HG02798 (cell line): Measurements from ENCODE around the gene ZPBP2.

Source experiments
- ATAC-seq: cut with Tn5 transposase; IDR thresholded peaks from one replicate; pipeline ENCODE4 v1.9.1; 2021; ENCODE audit warnings: mild to moderate bottlenecking; ENCODE audit not compliant: unreplicated experiment, poor library complexity

ZPBP2 gene

DNA sequence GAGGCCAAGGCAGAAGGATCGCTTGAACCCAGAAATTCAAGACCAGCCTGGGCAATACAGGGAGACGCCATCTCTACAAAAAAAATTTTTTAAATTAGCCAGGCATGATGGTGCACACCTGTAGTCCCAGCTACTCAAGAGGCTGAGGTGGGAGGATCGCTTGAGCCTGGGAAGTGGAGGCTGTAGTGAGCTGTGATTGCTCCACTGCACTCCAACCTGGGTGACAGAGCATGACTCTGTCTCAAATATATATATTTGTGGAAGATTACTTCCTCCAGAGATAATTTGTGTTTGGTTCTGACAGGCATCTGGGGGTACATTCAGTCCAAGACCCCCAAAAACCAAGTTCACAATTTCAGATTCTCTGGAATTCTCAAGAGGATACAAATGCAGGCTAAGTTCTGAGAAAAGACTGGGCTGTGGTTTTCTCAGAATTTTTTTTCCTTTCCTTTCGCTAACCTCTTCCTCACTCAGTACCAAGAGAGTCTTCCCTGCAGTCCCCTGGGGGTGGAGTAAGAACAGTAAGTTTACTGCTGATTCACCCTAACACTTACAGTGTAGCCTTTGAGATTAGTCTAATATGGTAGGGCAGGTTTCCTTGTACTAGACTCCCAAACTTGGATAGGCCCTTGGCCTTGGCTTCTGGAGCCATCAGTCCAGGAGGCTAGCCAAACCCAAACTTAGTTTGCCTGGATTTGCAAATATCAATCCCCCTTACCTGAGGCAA is 35.3 kb downstream of the ZPBP2 start:
- no peak for ATAC-seq

DNA sequence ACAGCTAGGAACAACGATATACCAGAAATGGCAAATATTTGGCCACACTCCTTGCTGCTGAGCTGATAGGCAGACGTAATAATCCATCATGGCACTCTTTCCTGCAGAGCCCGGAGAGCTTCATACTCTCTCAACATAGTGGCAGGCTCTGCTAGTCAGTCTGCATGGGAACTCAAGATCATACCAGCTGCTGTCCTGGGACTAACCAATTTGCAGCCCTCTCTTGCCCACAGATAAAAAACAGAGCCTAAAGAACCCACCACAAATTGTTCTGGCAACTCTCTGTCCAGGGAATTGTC is 36.9 kb downstream of the ZPBP2 start:
- ATAC-seq, result no peak

DNA sequence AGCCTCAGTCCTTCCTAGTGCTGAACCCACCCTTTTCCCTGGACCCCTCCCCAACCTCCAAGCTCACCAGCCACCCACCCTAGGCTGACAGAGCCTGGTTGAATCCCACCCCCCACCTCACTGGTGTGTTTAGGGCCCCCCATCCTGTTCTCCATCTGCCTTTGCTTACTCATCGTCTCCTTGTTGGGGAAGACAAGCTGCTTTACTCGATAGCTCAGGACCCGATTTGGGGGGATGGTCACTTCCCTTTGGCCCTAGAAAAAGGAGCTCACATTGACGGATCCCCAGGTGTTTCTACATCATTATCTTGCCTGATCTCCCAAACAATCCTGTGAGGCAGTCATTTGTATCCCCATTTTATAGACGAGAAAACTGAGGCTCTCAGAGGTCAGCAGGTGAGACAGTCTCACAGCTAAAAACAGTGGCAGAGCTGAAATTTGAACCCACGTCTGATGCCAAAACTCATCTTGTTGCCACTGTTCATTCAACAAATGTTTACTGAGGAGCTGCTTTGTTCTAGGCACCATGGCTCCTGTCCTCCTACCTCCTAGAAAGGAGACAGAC is 40.9 kb downstream of the ZPBP2 start:
- ATAC-seq, result no peak

DNA sequence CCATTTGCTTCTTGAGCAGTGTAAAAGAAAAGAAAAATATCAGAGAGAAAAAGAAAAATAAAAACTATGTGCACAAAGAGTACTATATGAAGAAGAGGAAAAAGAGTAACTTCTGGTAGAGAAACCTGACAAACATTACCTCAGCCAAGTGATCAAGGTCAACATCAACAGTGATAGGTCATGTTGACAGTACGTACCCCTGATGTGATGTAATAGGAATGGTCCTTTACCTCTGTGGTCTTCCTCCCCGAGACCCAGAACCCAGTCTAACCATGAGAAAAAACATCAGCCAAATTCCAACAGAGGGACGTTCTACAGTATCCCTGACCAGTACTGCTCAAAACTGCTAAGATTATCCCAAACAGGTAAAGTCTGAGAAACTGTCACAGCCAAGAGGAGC is 46.0 kb downstream of the ZPBP2 start:
- no peak for ATAC-seq

DNA sequence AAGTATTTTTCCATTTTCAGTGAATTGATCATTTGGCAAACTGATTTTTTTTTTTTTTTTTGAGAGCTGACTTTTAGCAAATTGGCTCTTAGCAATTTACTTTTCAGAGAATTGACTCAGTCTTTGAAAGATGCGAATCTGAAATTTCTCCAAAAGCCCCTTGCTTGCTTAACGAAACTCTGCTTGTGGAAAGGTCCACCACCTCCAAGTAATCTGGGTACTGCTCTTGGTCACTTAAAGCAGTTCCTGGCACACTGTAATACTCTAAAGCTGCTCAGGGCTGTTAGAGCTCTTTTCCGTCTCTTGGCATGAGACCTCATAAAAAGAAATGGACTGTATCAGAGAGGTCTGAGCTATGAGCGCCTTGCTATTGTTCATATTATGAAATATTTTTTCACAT is 47.6 kb downstream of the ZPBP2 start:
- ATAC-seq, result no peak

DNA sequence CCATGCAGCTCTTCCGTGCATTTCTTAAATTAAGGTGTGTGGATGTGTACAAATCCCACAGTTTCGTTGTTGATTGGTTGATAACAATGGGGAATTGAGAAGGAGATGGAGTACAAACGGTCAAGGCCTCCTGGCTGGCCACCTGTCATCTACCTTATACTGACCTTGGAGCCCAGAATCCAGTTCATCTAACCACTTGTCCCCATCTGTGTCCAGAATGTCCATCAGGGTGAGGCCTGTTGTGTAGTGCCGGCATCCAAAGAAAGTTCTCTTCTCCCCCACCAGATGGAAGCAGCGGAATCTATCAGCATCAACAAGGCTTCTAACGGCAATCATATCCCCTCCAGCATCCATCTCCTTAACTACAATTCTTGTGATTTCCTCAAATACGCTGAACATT is 48.9 kb downstream of the ZPBP2 start:
- no peak for ATAC-seq

DNA sequence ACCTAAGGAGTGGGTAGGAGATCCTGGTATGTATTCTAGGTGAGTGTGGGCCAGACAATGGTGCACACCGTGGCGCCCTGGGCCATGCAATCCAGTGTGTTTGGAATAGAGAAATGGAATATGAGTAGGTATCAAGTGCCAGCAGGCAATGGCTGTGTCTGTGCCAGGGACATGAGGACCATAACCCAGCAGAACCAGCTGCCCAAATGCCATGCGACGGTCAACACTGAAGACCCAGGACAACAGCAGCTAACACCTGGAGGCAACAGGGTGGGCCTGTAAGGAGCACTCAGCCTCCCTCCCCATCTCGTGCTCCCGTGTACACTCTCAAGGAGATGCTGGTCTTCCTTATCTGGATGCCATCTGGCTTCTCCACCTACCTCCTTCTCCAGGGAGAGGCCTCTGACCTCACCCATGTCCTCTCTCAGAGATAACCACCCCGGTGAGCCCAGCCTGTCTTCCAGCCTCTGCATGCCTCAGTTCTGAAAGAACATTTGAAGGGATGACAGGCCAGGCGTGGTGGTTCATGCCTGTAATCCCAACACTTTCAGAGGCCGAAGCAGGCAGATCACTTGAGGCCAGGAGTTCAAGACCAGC is 51.2 kb downstream of the ZPBP2 start:
- no peak for ATAC-seq

DNA sequence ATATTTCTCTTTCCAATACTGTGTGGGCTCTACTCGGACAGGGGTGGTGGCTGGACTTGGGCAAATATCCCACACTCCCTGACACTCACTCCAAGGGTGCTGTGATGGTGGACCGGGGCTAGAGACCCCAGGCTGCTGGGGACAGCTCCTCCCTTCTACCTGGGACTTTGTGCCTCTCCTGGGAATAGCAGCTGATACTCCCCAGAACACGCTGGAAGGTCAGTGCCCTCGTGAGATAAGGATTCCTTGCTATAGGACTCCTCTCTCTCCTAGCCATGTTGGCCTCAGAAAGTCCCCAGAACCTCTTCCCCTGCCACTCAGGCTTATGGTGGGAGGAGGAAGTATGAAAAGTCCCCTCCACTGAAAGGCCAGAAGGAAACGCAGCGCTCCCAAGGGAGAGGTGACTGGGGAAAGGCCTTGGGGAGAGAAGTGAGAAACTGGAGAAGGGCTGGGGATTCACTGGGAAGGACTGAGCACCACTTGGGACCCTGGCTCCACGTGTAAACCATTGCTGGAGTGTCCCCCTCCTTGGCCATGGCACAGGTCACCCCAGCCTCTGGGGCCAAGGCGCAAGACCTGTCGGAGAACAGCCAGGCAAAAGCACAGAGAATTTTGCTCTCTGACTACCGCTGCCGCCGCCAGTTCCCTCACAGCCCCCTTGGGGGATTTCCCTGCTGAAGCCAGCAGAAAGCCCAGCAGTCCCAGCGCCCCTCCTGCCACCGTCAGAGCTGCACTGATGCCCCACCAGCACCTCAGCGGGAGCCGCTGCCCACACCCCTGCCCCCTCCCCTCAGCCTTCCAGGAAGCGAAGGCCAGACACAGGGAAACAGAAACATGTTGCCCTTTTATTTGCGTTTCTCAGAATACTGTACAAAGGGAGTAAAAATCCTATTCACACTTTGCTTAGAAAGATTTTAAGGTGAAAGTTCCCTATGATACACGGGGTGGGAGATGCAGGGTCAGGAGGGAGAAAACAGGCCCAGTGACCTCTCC is 52.5 kb downstream of the ZPBP2 start:
- no peak for ATAC-seq

DNA sequence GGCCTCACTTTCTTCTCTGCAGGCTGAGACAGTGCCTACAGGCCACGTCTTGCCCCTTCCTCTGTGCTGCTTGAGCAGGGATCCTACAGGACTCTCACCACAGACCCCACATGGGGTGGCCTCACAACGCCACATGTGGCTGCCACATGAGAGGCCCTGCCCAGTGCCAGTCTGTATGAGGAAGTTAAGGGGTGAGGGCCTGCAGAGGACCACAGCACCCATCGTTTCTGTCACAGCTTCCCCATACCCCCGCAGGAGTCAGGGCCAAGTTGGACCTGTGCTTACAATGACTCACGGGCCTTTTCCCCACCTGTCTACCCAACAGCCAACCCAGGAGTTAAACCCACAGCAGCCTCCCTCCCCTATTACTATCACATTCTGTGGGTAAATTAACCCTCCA is 53.3 kb downstream of the ZPBP2 start:
- ATAC-seq, result no peak

DNA sequence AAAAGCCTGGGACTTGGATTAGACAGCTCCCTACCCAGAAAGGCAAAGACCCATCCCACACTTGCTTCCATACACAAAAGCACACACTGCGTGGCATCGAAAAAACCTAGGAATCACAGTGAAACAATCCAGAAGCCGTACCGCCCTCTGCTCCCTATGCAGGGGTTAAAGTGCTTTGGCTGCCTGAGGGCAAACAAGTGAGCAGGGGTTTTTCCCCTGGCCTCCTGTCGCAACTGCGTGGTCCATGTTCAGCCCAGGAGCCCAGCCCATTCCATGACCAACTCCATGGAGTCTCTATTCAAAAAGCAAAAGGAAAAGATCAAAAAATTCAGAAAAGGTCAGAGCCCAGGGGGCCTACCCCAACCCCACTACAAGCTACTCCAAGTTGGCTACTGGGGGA is 54.0 kb downstream of the ZPBP2 start:
- ATAC-seq, result no peak

DNA sequence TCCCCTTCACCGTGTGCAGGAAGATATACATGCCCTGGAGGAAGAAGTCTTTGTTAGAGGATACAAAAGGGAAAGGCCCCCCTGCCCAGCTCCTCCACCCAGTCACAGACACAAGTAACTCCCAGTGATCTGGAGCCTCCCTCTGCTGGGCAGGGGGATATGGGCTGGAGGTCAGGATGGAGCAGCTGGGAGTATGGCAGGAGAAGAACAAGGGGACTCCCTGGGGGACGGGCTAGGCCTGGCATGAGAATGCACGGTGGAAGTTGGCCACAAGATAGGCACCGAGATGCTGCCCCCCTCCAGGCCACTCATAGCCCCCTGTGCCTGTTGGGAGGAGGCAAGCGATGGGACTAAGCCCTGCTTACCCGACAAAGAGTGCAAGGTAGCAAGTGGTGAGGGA is 55.2 kb downstream of the ZPBP2 start:
- ATAC-seq, result no peak

DNA sequence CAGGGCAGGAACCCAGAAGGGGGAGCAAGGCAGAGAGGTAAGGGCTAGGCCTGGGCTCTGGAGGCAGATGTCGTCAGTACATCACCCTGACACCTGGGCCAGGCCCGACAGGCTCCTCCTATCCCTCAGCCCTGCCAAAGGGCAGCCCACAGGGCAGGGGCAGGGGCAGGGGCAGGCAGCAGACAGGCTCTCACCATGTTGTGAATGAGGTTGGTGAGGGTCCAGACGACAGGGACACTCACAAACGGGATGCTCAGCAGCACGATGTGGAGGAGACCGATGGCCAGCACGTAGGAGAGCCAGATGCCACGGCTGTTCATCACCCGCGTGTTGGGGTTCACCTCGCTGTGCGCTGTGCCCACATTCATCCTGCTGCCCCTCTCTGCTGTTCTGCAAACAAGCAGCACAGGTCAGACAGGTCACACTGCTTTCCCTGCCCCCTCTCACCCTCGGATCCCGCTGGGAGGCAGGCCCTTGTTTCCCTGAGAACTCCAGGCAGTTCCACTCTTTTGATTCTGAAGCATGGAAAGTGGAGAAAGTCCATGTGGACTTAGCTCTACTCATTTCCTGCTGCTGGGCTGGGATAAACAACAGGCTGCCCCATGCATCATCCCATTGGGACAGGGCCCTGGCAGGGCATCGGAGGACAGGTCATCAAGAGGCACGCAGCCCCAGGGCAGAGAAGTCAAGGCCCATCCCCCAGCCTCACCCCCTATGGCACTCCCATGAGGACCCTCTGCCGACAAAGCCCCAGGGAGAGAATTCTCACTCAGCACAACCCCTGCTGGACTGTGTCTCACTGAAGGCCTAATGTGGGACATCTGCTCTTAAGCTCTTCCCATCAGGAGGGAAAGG is 56.1 kb downstream of the ZPBP2 start:
- no peak for ATAC-seq

DNA sequence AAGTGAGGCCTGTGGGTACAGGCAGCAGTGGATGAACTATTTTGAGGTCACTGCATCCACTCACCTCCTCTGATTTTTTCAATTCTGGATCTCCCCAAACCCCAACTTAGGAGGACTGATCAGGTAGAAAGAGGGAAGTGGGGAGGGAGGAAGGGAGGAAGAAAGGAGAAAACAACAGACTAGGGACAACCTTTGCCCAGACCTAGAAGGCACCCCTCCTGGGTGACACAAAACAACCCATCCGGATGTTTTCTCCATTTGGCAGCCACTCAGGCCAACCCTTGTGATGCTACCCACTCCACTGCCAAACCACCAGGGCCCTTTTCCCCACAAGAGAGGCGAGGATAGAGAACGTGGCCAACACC is 56.7 kb downstream of the ZPBP2 start:
- ATAC-seq, result no peak

DNA sequence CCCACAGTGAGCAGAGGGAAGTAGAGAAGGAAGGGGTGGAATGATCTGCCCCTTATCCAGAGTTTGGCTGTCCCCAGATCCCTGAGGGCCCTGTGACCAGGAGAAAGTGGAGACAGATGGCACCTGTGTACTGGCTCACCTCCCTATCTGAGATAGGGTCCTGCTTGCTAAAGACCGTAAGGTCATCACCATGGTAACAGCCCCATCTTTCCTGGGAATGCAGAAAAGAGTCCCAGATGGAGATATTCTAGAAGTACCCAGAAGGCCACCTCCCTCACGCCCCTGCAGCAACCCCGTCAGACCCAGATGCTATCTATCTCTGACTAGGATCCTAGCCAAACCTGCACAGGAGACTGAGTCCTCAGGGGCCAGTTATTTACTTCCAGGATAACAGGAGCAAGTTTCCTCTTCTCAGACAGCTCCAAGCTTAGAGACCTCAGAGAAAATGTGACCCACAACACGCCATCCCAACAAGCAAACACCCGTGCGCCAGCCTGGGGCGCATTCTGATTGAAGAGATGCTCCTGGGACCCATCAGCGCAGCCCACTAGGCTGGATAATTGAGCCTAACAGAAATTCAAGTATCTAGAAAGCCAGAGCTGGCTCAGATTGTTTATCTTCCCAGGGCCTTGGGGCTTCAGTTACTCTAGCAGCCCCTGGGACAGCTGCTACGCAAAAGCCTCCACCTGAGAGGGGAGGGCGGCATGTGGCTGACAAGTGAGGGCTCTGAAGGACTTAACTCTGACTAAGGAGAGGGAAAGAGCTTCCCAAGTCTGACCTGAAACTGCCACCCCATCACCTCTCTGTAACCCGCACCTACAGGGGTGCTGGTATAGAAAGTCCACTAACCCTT is 57.5 kb downstream of the ZPBP2 start:
- ATAC-seq, result no peak

DNA sequence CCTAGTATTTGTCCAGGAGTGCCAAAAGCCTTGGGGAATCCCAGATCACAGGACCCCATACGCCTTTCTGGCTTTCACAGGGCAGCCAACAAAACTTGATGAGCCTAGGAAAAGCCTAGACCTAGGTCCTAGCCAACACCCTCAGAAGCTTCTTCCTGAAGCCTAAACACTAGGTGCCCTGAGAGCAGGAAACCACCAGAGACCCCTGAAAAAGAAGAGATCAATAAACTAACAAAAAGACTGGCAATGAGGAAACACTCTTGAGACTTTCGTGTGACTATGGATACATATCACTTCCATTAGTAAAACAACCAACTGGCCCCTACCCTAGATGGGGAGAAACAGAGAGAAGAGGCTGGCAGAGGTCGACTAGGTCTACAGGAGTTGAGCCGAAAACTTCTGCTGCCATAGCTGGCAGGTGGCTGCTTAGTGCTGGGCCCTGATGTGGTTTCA is 58.2 kb downstream of the ZPBP2 start:
- ATAC-seq, result no peak

DNA sequence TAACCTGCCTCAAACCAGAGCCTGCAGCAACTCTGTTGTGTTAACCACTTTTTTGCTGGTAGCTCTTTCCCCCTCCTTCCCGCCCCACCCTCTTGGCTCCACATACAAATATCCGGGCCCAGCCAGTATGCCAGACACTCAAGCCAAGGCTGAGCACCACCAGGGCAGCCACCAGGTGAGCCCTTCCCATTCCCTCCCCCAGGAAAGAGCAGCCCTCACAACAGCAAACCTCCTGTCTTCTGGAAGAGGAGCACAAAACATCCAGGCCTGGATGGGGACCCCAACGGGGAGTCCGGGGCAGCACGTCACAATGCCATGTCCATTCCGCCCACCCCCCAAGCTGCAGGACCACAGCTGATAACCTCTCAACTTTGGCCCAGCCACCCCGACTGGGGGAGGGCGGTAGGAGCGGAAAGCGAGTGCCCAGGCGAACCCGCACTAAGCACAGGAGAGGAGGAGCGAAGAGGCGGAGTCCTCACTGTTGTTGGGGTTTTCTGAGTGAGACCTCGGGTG is 58.6 kb downstream of the ZPBP2 start:
- peak; percentile 13 for ATAC-seq
